ENCODE measurements around the gene WBP1. TPM values are rescaled to one million over a fixed set of nuclear protein-coding genes. Genes with fewer than 3 reads are reported as not detected.
"Not testable (repeated sequence)": the region's sequence is repeated elsewhere in the genome, so short reads cannot be mapped to it uniquely, and the experiment has no call there.

WBP1 gene
- total RNA-seq, 4 donors from 2014 or later = 60.7 to 119 (median 102) TPM

DNA sequence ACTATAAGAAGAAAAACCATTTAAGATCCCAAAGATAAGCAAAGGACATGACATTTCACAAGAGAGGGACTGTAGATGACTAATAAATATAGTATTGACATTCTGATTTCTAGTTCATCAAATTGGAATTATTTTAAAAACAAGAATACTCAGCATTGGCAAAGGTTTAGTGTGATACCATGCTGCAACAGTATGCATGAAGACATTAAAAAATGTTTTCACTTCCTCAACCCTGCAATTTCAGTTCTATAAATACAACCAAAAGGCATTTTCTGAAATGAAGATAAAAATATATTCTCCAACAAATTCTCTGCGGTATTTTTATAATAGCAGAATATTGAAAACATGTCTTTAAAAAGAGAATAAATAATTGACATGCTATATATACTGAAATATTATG, 38.9 kb upstream of the WBP1 start:
- no peak overlapping the region for H3K4me3 ChIP-seq (replicated peaks in 1 of 3)
- peaks cover 23 to 25% of the 10 kb centered on the region in 2 donors for H3K4me1 ChIP-seq
- H3K36me3 ChIP-seq = no peaks in the 10 kb centered on the region
- no peak overlapping the region for H3K27ac ChIP-seq
- H3K9me3 ChIP-seq = no peaks in the 10 kb centered on the region
- TF ChIP-seq, protein P1, sequence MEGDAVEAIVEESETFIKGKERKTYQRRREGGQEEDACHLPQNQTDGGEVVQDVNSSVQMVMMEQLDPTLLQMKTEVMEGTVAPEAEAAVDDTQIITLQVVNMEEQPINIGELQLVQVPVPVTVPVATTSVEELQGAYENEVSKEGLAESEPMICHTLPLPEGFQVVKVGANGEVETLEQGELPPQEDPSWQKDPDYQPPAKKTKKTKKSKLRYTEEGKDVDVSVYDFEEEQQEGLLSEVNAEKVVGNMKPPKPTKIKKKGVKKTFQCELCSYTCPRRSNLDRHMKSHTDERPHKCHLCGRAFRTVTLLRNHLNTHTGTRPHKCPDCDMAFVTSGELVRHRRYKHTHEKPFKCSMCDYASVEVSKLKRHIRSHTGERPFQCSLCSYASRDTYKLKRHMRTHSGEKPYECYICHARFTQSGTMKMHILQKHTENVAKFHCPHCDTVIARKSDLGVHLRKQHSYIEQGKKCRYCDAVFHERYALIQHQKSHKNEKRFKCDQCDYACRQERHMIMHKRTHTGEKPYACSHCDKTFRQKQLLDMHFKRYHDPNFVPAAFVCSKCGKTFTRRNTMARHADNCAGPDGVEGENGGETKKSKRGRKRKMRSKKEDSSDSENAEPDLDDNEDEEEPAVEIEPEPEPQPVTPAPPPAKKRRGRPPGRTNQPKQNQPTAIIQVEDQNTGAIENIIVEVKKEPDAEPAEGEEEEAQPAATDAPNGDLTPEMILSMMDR (IDR thresholded peaks at IDR 0.05) = no peak
- TF ChIP-seq POLR2A (IDR thresholded peaks at IDR 0.05) = no peak
- intact Hi-C loops (cut with DNase I) = no loop called here
- no peak for DNase-seq
- no peaks in the 10 kb centered on the region for H3K27me3 ChIP-seq
- 81 to 86% methylated on average over 1 of the region's 1 CpG for WGBS, 2 donors

GRCh38 chr2:74420006-74420405, 38.2 kb upstream of the WBP1 start:
- Histone ChIP-seq H3K27ac (no peak overlapping the region), H3K4me3 (replicated peaks in 1 of 3) (no peak overlapping the region), H3K9me3 (no peaks in the 10 kb centered on the region), H3K4me1 (peaks cover 16 to 20% of the 10 kb centered on the region in 2 donors), H3K27me3 (no peaks in the 10 kb centered on the region), H3K36me3 (no peaks in the 10 kb centered on the region)
- intact Hi-C loops (cut with DNase I) = no loop called here
- no peak for TF ChIP-seq POLR2A (IDR thresholded peaks at IDR 0.05)
- TF ChIP-seq, protein P1 (IDR thresholded peaks at IDR 0.05) = no peak
- 84 to 88% methylated on average over 2 of the region's 2 CpGs for WGBS, 2 donors
- DNase-seq = no peak

DNA sequence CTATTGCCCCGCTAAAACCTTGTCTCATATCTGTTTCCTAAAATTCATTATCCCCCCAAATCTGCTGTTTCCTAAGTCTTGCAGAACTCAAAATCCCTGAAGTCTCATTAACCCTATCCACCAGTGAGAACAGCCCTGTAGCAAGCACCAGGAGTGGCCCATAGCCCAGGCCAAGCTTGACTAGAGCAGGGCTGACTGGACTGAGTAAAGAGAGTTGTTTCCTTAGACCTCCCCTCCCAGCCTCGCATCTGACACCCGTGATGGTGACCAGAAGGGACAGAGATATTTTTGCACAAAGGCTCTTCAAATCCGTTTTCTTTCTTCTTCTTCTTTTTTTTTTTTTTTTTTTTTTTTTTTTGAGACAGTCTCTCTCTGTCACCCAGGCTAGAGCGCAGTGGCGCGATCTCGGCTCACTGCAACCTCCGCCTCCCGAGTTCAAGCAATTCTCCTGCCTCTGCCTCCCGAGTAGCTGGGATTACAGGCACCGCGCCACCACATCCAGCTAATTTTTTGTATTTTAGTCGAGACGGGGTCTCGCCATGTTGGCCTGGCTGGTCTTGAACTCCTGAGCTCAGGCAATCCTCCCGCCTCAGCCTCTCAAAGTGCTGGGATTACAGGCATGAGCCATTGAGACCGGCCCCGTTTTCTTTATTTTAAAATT, 37.7 kb upstream of the WBP1 start:
- WGBS, 2 donors = 79 to 81% methylated on average over 19 of the region's 19 CpGs
- H3K27me3 ChIP-seq; DNase-seq; H3K27ac ChIP-seq; H3K36me3 ChIP-seq; intact Hi-C loops (cut with DNase I); H3K9me3 ChIP-seq: not testable (repeated sequence)
- H3K4me1 ChIP-seq = peaks cover 12 to 14% of the 10 kb centered on the region in 2 donors
- H3K4me3 ChIP-seq (replicated peaks in 1 of 3) = peak overlapping the region in 1 of 3 donors; percentile 67

DNA sequence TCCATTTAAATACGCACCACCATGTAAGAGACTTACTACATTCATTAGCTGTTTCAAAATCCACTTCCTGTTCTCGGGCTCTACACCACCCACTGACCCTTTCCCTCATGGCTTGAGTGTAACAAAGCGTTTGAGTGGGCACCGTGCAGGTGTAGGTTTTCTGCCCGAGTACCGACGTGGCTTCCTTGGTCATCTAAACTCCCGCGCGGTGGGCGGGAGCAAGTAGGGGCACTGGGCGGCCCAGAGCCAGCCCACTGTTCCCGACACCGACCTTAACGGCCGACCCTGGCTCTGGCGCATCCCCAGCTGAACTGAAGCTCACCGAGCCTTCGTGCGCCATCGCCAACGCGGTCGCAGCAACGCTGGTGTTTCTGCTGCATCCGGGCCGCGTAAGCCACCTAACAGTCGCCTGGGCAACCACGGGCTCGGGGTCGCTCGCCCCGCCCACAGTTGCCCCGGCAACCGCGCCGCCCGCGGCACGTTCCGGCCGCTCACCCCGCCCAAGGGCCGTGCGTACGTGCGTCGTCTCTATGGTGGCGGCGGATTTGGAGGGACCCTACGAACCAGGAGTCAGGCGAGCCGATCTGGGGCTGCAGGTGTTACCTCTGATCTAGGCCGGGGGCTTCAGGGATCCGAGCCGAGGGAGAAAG, 36.9 kb upstream of the WBP1 start, which contains the start of the genes C2orf81 and WDR54:
Gene C2orf81 (minus strand): TSS at position 399 of the 650 bp plus-strand sequence. CDS start 59 bp downstream, at position 340.
Gene WDR54 (plus strand): TSS at position 510 of the 650 bp plus-strand sequence. CDS start 424 bp downstream, outside the sequence.
- TF ChIP-seq, protein P1 (IDR thresholded peaks at IDR 0.05) = no peak
- peak in 1 of 2 donors; percentile 51 for TF ChIP-seq POLR2A (IDR thresholded peaks at IDR 0.05)
- intact Hi-C loops (cut with DNase I) = no loop called here
- WGBS, 2 donors = 1 to 2% methylated on average over 13 of the region's 57 CpGs

DNA sequence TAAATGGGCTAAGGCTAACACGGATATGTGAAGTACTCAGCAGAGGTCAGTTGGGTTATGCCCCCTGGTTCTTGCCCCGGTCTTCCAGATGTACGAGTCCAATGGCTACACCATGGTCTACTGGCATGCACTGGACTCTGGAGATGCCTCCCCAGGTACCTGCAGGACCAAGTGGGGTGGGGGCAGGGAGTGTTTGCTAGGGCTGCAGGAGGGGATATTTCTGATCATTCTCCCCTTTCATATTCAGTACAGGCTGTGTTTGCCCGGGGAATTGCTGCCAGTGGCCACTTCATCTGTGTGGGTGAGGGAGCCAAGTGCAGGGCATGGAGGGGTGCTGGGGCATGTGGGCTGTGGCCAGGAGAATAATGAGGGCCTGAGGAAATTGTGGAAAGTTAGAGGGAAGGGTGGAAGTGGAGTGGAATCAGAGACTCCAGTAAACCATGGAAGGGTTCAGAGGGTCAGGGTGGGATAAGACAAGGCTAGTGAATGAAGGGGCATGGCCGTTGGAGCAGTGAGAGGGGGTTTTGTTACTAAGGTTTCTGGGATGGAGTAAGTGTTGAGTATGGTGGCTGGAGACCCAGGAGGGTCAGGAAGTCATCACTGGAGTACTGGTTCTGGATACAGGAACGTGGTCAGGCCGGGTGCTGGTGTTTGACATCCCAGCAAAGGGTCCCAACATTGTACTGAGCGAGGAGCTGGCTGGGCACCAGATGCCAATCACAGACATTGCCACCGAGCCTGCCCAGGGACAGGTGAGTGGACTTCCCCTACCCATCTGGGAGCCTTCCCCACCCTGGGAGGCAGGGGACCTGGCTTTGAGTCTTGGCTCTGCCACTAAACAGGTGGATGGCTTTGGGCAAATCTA, 34.8 kb upstream of the WBP1 start:
- 79 to 80% methylated on average over 9 of the region's 9 CpGs for WGBS, 2 donors
- Histone ChIP-seq H3K9me3 (no peaks in the 10 kb centered on the region), H3K4me1 (peaks cover 8 to 9% of the 10 kb centered on the region in 2 donors), H3K36me3 (peaks cover 8 to 12% of the 10 kb centered on the region in 2 donors), H3K27me3 (no peaks in the 10 kb centered on the region), H3K4me3 (replicated peaks in 1 of 3) (no peak overlapping the region), H3K27ac (no peak overlapping the region)
- DNase-seq = no peak
- intact Hi-C loops (cut with DNase I) = no loop called here
- TF ChIP-seq, protein P1 (IDR thresholded peaks at IDR 0.05) = no peak
- no peak for TF ChIP-seq POLR2A (IDR thresholded peaks at IDR 0.05)

More for the DNA sequence above, 36.9 kb upstream of the WBP1 start, which contains the start of the genes C2orf81 and WDR54:
- Histone ChIP-seq H3K36me3 (peaks cover 0 to 5% of the 10 kb centered on the region in 2 donors), H3K9me3 (no peaks in the 10 kb centered on the region), H3K4me1 (peaks cover 8 to 9% of the 10 kb centered on the region in 2 donors), H3K4me3 (replicated peaks in 1 of 3) (peak within 1 kb of the TSS; percentile 51 to 85 (median 67)), H3K27me3 (no peaks in the 10 kb centered on the region), H3K27ac (peak within 1 kb of the TSS in 2 of 3 donors; percentile 11 to 64)
- DNase-seq = peak; percentile 82 to 85

All from thyroid gland (tissue), 4 donors.